Stimulated activated naive CD4-positive, alpha-beta T cell (primary cell): ENCODE measurements around the gene AUTS2.

Experiments
- DNase-seq, 6 experiments: peaks; one replicate each; lab custom pipeline; 2025; lab: John Stamatoyannopoulos, UW

AUTS2 gene

GRCh38 chr7:70498232-70498992, 900.1 kb downstream of the AUTS2 start:
- no peak for DNase-seq

DNA sequence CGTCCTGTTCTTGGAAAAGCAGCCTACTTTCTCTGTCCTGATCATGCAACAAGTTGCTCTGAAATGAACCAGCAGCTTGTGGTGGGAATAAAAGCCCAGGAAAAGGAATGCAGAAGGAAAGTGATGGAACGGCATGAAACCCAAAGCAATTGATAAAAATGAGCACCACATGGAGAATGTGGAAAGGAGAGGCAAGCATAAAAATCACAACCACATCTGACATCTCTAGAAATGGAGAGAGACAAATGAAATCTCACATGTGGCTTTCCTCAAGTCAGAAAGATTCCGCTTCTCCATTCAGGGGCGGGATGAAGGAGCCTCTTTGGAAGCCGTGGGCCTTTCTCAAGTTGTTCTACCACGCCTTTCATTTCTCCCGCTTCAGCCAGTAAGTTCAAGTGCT, 902.0 kb downstream of the AUTS2 start:
- no peak for DNase-seq

DNA sequence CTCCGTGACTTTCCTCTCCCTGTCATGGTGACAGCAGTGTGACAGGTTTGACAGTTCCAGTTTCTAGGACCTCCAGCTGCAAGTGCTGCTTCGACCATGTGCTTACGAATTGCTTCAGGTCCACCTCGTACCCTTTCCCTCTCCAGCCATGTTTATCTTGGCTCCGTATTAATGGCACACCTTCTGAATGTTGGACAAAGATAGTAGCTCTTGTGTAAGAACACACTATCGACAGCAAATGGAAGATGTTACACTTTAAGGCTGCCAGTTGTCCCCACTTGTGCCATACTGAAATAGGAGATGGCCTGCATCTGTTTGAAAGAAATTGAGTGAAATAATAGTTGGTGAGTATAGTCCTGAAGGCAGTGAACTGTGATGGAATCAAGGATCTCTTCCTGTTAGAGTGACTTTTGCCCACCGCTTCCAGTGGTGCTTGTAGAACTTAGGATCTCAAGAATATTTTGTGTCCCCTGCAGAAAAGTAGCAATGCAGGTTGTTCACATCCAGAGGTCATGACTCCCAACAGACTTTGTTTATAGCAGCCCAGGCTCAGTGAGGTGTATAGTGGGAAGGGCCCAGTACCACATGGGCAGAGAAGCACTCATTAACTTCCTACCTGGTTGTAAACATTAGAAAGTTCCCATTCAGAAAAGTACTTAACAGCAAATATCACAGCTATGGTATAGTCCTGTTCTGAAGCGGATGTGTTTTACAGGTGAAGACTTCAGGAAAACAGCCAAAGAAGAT, 904.0 kb downstream of the AUTS2 start:
- DNase-seq: no peak

DNA sequence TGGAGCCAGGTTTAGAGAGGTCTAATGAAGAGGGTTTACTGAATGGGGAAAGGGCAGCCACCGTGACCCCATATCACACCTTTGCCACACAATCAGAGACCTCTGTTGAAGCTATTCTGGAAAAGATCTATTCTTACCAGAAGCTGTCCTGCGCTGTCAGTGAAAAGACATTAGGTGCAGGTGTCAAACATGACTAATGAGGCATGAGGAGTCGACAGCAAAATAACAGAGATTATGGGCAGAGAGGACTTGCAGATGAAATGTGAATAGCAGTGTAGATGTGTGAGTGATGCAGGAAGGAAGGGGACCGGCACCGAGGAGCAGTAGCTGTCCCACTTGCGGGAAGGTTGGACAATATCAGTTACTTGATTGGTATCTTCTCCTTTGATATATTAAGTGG, 906.0 kb downstream of the AUTS2 start:
- no peak for DNase-seq

GRCh38 chr7:70505468-70505867, 907.2 kb downstream of the AUTS2 start:
- no peak for DNase-seq

GRCh38 chr7:70505886-70506285, 907.6 kb downstream of the AUTS2 start:
- no peak for DNase-seq

DNA sequence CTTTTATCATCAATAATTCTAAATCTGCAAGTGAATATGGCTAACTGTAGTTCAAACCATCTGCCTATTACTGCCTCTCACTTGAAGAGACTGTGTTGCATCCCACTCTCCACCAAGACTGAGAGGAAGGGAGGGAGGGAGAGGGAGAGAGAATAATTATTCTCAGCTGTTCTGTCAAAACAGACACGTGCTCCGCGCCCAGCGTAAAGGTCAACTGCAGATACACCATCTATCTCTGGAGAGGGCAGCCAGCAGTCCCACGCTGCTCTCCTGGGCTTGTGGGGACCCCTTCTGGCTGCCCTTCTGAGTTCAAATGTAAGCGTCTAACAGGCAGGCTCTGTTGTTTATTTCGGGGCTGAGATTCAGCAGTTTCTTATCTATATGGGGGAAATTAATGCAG, 908.2 kb downstream of the AUTS2 start:
- DNase-seq: no peak

DNA sequence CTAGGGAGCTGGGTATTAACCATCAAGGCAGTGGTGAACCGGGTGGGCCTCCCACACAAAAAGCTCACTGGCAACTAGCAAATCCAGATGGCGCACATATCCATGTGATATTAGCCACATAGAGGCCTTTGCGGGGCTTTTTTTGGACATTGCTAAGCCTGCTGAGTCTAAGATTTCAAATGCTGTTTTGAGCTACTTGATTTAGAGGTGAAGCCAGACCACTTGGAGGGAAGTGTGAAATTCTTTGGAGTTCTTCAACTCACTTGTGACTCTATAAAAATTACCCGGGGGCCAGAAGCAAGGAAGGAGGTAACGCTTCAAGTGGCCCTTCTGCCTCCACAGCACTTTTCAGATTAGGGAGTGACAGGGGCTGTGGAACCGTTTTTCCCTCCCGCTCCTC, 913.9 kb downstream of the AUTS2 start:
- DNase-seq: no peak

DNA sequence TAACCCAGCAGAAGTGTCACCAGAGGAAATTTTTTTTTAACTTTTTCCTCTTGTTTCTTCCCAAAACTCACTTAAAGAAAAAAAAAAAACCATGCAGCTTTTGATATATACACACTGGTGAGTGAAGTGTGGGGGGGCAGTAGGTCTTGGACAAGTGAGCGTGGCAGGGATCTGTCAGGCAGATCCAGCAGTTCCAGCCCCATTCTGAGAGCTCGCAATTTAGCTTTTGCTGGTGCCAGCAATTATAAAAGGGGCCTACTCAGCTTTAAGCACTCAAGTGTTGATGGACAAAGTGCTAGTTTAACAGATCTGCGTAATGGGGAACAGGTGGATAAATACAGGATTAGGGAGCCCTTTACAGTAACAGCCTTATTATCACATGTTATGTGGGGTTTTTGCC, 914.5 kb downstream of the AUTS2 start:
- no peak for DNase-seq

DNA sequence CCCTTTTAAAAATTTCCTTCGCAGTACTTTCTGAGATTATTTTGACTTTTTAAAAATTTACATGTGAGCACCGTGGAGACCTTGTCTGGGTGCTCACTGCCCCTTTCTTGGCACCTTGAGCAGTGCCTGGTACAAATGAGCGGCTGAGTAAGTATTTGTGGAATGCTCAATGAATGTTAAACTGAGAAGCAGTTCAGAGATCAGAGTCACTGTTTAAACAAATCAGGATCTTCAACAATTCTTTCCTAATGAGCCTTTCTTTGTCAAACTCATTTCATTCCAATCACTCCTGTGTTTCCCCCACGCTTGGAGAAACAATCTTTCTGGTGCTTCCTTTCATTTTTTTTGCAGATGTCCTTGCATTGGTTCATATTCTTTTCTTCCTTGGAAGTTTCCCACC, 922.3 kb downstream of the AUTS2 start:
- DNase-seq: no peak

GRCh38 chr7:70523249-70523988, 925.1 kb downstream of the AUTS2 start:
- DNase-seq: no peak

GRCh38 chr7:70523989-70524351, 925.7 kb downstream of the AUTS2 start:
- no peak for DNase-seq

DNA sequence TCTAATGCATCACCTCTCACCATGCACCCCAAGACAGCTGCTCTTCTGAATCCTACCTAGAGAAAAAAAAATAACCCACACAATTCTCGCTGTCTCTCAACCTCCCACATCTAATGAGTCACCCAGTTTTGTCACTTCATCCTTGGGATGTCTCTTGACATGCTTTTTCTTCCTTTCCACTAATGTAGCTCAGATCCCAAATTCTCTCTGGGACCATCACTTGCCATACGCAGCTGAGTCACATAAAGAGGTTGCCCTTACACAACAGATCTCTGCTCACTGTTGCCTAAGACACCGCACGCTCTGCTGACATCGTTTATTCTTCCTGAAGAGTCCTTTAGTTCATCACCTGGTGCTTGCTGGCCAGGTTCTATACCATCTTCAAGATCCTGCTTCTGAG, 927.7 kb downstream of the AUTS2 start:
- DNase-seq: no peak

GRCh38 chr7:70527520-70528115, 929.3 kb downstream of the AUTS2 start:
- no peak for DNase-seq

DNA sequence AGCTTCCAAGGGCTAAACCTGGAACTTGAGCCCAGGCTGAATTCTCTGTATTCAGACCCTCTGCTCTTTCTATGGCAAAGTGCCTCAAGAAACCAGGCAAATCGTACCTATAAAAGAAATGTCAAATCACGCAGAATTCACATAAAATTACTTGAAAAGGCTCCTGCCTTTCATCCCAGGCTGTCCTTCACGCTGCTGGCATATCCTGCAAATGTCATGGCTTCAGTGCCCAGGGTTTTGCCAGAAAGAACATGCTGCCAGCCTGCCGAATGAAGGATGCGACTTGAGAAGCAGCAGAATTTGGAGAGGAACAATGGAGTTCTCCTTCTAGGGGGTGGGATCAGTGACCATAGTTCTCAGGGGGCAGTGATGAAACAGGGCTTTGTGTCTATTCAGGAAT, 931.2 kb downstream of the AUTS2 start:
- DNase-seq: no peak

- DNase-seq: no peak
Measured at GRCh38 chr7:70529914-70530585, 931.8 kb downstream of the AUTS2 start.

- DNase-seq: no peak
Measured at GRCh38 chr7:70533614-70534013, 935.3 kb downstream of the AUTS2 start.

DNA sequence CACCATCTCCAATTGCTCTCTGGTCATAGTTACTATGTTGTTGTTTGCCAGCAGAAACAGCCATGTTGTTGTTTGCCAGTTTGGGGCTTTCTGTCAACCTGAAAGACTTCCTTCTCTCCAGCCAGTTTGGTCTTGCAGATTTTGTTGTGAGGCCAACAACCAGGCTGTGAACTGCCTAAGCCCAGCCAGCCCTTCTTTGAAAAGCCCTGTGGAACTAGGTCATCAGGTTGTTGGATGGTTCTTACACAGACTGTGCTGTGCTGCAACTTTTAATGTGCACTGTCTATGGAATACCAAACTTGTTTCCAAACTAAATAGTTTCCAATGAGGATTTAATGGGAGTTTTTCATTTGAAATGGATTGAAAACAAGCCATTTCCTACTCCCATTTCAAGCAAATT, 940.9 kb downstream of the AUTS2 start:
- DNase-seq: no peak

DNA sequence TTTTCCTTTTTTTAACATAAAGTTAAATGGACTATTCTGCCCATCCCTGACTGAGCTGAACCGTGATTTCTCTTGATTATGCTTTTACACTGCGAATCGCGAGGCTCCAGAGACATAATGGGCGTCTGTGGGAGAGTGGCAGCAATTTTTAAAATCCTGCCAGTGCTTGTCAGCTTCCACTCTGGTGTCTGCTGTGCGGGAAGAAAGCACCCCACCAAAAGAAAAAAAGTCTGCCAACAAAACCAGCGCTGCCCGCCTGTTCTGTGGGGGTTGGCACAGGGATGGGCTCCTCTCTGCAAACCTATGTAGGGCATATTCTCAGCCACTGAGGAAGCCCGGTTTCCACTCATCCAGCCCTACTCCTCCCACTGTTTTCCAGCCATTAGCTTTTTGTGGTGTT, 941.3 kb downstream of the AUTS2 start:
- DNase-seq: no peak

DNA sequence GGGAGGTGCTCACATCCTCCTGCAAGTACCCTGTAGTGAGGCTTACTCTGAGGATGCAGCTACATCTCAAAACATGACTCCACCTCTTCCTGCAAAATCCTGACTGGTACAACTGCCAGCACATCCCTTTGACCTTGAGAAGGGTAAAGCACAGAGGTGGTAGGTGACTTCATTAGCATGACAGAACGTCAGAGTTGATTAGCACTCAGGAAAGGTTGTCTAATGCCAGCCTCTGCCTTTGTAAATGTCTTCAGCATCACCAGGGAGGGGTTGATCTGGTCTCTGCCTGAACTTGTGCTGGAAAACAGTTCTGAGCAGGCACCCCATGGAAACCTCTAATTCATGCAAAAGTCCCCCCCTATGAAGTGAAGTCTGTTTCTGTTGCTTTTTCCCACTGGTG, 942.4 kb downstream of the AUTS2 start:
- DNase-seq: no peak

DNA sequence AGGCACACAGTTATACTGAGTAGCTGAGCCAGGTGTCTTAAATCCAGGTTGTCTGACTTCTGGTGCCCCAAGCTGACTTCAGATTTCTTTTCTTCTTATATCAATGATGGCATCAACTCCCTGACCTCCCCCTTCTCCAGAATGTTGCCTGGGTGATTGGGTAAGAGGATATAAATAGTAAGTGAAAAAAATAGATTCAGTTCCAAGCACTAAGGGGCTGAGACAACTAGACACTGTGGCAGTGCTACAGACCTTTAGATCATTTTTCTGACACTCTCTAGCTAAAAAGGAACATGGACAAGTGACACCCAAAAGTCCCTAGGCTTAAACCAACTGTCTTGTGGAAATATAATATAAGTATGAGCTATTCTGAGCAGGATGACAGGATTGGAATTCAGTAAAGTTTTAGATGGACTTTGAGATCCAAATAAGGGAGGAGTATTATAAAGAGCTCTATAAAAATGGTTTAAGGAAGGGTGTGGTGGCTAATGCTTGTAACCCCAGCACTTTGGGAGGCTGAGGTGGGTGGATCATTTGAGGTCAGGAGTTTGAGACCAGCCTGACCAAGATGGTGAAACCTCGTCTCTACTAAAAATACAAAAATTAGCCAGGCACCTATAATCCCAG, 944.6 kb downstream of the AUTS2 start:
- DNase-seq: no peak

DNA sequence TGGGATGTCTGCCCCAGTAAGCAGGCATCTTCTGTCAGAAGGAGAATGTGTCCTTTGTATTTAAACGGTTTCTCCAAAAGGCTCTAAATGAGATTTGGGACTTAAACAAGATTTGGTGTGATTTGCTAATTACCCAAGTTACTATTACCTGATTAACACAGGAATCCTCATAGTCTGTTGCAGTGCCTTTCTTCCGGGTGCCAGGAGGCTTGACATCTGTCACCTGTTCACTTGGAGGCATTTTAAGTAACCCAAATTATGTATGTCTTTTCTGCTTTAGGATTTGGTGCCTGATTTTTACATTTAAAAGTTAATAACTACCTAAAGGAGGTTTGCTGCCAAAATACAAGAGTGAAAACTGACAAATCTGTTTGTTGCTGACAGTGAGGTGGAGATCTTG, 945.7 kb downstream of the AUTS2 start:
- DNase-seq: no peak
